Stimulated activated CD4-positive, alpha-beta T cell treated with anti-CD3 and anti-CD28 coated beads, Interleukin-4, amount 100 ng/mL, for 1 hour (primary cell): ENCODE results near the gene ENOX1.

Experiments
- DNase-seq: peaks from one replicate; pipeline ENCODE4 v3.0.0-alpha.2; 2020

The ENOX1 gene

GRCh38 chr13:43664700-43665191, 122.0 kb downstream of the ENOX1 start:
- DNase-seq, result no peak

DNA sequence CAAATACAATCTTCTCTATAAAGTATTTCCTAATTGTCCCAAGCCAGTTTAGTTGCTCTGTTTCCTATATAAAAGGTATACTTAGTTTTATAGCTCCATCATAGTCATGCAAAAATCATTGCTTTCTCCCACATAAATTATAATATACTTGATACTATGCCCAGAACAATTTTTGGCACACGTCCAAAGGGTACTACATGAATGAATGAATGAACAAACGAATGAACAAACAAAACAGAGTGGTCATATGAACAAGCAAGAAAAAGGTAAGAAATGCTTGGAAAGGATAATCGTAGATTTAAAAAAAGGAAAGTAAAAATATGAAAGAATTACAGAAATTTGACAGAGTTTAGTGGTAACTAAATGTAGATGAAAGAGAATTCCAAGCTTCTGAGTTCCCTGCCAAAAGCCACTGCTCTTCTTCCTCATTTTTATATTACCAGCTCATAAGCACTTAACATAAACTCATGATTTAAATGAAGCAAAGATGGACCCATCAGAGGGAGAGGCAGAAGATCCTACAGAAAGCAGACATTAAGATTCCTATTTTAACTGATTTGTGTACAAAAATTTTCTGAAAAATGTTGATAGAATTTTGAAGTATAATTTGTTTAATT, 123.2 kb downstream of the ENOX1 start:
- DNase-seq, result no peak

- no peak for DNase-seq
These were observed 123.8 kb downstream of the ENOX1 start for GRCh38 chr13:43662976-43663375.

- DNase-seq, result no peak
These were observed 125.5 kb downstream of the ENOX1 start for GRCh38 chr13:43661161-43661830.

GRCh38 chr13:43657485-43657884, 129.3 kb downstream of the ENOX1 start:
- no peak for DNase-seq

GRCh38 chr13:43653980-43654379, 132.8 kb downstream of the ENOX1 start:
- DNase-seq, result no peak

GRCh38 chr13:43653395-43653794, 133.4 kb downstream of the ENOX1 start:
- no peak for DNase-seq

DNA sequence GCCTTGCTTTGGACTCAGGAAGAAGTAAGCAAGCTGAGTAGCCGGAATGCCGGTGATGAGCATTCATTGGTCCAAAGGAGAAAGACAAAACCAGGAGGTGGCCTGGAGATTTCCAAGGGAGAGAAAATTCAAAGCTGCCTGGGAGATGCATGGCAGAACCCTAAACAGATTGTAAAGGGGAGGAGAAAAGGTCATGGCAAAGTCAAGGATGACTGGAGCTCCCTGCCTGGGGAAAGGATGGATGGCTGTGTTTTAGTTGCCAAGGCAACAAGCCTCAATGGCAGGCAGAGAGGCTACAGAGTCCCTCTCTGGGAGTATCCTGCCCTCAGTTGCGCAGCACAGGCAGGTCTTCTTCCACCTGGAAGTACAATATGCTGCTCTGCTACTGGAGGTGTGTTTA, 134.0 kb downstream of the ENOX1 start:
- no peak for DNase-seq

DNA sequence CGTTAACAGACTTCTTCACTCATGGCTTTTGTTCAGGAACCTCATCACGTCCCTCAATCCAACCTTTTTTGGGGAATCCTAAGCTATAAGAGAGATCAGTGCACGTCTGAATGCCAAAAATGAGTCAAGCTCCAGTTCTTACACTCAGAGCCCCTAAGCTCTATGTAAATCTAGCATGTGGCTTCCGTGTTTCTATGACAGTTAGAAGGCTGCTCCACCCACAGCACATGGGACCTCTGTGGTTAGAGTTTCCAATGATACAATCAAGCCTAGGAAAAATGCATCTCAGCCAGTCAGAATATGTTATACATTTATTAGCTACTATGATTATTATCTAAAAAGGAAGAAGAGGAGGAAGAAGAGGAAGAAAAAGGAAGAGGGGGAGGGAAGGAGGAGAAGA, 135.9 kb downstream of the ENOX1 start:
- no peak for DNase-seq

DNA sequence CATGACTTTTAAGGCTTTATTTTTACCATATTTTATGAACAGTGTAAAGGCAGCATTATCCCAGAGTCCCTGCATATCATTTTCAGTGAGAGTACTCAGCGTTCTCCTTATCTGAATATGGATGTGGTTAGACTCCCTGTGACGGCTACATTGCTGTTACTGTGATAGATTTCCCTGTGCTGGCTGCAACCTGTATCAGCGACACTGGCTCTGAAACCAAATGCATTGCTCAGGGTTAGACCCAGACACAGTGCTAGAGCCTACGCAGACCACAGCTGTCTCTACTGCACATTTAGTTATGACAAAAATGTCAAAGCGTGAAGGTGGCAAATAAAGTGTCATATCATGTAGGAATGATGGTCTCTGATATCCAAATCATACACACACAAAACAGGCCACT, 138.0 kb downstream of the ENOX1 start:
- DNase-seq, result no peak

DNA sequence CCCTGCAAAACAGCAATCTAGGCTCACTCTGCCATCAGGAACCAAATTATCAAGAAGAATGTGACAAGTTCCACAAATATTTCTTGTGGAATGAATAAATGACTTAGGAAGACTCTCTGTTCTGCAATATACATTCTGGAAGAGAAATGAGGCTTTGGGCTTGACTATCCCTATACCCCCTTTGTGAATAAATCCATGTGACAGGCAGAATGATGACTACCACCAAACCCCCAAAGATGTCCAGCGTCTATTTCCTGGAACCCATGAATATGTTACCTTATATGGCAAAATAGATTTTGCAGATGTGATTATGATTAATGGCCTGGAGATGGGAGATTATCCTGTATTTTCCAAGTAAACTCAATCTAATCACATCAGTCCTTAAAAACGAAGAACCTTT, 139.3 kb downstream of the ENOX1 start:
- DNase-seq, result no peak

GRCh38 chr13:43640476-43640875, 146.3 kb downstream of the ENOX1 start:
- DNase-seq, result no peak

GRCh38 chr13:43631106-43631505, 155.7 kb downstream of the ENOX1 start:
- no peak for DNase-seq

DNA sequence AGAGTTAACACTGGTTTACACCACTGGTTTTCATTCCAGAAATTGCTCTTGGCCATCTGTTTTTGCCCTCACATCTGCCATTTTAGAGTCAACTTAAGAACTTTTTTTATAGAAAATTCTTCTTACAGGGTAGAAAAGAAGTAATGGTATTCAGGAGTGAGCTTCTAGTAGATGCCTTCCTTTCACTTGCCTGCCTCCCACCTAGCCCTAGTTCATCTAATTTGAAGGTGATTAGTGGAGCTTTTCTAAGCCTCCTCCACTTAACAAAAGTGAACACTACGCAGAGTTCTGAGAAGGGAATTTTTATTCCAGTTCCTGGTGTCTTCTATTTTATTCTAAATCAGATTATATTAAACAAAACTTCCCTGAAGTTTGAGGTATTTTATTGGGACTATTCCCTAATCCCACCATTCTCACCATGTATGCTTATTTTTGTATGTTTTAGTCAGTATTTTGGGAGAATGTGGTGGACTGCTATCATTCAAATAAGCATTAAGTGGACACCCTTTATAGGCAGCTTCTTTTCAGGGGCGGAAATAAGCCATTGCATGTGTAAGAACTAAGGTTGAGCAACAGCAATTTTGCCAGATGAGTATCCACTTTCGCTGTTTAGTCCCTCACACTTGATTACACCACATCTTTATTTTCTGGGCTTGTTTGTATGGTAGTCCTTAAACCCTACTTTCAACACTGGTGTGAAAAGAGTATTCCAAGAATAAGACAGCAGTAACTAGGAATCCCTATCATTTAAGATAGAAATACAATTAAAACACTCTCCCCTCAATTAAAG, 156.9 kb downstream of the ENOX1 start:
- no peak for DNase-seq

GRCh38 chr13:43626994-43627393, 159.8 kb downstream of the ENOX1 start:
- no peak for DNase-seq

DNA sequence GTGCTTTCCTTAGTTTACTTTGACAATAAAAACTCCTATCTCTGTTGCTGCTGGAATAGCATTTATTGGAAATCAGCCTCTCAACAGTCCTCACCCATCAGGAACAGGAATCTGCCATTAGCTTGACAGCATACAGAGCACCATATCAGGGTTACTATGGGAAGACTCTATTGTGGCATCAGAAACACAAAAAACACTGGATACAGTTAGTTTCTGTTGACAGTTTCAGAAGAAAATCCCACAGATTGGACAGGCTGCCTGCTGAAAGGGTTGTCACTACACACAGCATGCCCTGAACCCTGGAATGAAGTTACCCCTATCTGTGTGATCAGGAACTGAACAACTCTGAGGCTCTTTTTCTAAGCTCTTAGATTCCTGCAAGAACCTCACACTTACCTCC, 172.7 kb downstream of the ENOX1 start:
- DNase-seq, result no peak

DNA sequence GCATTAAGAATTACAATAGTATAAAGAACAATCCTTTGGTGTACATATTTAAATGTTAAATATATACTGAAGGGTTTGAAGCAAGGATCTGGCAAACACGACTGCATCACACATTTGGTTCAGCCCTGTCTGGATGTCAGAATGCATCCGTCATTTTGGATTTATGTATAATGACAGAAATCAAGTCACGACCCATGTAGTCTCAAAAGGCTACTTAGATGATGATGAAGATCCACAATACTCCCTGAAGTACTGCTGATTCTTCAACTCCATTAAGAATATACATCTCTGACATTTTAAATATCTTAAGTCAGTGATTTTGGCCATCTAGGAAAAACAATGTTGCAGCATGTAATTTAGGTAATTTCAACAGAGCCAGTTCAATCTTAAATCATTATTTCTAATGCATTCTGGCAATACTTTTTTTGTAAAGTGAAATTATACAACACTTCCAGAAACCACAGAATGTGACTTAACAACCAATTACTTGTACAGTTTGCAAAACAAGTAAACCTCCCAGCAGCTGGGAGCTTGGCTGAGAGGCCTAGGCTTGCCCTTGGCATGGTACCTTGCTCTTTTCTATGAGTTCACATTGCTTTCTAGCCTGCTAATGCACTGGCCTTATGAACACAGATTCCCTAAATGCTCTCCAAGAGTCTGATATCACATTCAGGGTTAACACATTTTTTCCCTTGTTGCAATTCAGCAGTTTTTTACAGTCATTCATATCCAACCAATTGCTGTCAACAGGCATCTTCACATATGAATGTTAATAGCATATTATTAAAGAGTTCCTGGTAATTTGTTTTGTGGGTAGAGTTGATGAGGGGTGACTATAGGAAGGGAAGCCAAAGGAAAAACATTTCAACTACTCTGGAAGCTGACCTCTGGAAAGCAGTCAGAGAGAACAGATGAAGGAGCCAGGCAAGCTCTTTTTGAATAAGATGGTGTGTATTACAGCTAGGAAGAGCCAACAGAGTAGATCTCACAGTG, 175.2 kb downstream of the ENOX1 start:
- DNase-seq, result no peak

- DNase-seq, result no peak
These were observed 178.2 kb downstream of the ENOX1 start for GRCh38 chr13:43608400-43609137.

GRCh38 chr13:43597599-43597945, 189.2 kb downstream of the ENOX1 start:
- DNase-seq, result no peak

DNA sequence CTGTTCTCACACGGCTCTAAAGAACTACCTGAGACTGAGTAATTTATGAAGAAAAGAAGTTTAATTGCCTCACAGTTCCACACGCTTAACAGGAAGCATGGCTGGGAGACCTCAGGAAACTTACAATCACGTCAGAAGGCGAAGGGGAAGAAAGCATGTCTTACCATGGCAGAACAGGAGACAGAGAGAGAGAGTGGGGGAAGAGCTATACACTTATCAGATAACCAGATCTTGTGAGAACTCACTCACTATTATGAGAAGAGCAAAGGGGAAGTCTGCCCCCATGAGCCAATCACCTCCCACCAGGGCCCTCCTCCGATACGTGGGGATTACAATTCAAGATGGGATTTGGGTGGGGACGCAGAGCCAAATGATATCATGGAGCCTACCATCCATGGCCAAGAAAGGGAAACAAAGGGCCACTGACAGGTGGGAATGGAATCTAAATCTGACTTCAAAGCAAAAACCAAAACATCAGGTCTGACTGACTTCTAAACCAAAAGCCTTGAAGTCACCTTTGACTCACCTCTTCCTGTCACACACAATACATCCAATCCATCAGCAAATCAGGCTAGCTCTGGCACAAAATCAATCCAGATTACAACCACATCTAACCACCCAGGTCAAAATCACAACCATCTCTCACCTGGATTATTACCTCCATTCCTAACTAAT, 189.7 kb downstream of the ENOX1 start:
- DNase-seq, result no peak

- DNase-seq, result no peak
These were observed 190.8 kb downstream of the ENOX1 start for GRCh38 chr13:43596006-43596405.

- no peak for DNase-seq
These were observed 199.4 kb downstream of the ENOX1 start for GRCh38 chr13:43587376-43587775.
